HEK293T (cell line): Measurements from ENCODE around the gene TRIM17.
A peak's percentile ranks its signal among the peaks of the same experiment; 100 is the strongest.

Experiments
- CTCF ChIA-PET: fragments of 350-600 bp; formaldehyde crosslinking; extraction: SDS; loops from one replicate; lab custom pipeline; 2021; ENCODE audit warnings: antibody characterized with exemption, inconsistent platforms; lab: Yijun Ruan, JAX
- POLR2A ChIA-PET: fragments of 350-600 bp; formaldehyde crosslinking; extraction: SDS; loops from one replicate; lab custom pipeline; 2020; ENCODE audit warnings: antibody characterized with exemption, inconsistent platforms; lab: Yijun Ruan, JAX
- DNase-seq: peaks from one replicate; pipeline ENCODE4 v3.0.0; 2012; ENCODE audit warnings: mixed read lengths; ENCODE audit errors: extremely low spot score
- ARNT ChIP-seq: fragments of 450-650 bp; IDR thresholded peaks from 2 replicates; pipeline ENCODE4 v1.6.1; 2017; ENCODE audit warnings: mild to moderate bottlenecking
- BHLHE40 ChIP-seq: fragments of 450-650 bp; IDR thresholded peaks from 2 replicates; pipeline ENCODE4 v1.6.1; 2016; ENCODE audit warnings: mild to moderate bottlenecking, moderate library complexity, borderline replicate concordance
- CTBP1 ChIP-seq: fragments of 450-650 bp; IDR thresholded peaks from 2 replicates; pipeline ENCODE4 v1.6.1; 2016; ENCODE audit warnings: borderline replicate concordance
- ELF4 ChIP-seq: fragments of 450-650 bp; IDR thresholded peaks from 2 replicates; pipeline ENCODE4 v1.6.1; 2017; ENCODE audit warnings: antibody characterized with exemption
- FOXA1 ChIP-seq: fragments of 450-650 bp; IDR thresholded peaks from 2 replicates; pipeline ENCODE4 v1.6.1; 2016; ENCODE audit warnings: mild to moderate bottlenecking
- FOXK2 ChIP-seq: fragments of 450-650 bp; IDR thresholded peaks from 2 replicates; pipeline ENCODE4 v1.6.1; 2016; ENCODE audit warnings: mild to moderate bottlenecking
- FOXM1 ChIP-seq: fragments of 450-650 bp; IDR thresholded peaks from 2 replicates; pipeline ENCODE4 v1.6.1; 2017; ENCODE audit warnings: mild to moderate bottlenecking, borderline replicate concordance
- HDGF ChIP-seq: fragments of 450-650 bp; IDR thresholded peaks from 2 replicates; pipeline ENCODE4 v1.6.1; 2017; ENCODE audit warnings: antibody characterized with exemption, borderline replicate concordance
- L3MBTL2 ChIP-seq: fragments of 450-650 bp; conservative IDR thresholded peaks from 2 replicates; pipeline ENCODE4 v1.6.1; 2016; ENCODE audit warnings: mild to moderate bottlenecking
- LEF1 ChIP-seq: fragments of 450-650 bp; IDR thresholded peaks from 2 replicates; pipeline ENCODE4 v1.6.1; 2017; ENCODE audit warnings: mild to moderate bottlenecking, borderline replicate concordance
- NFRKB ChIP-seq: fragments of 450-650 bp; IDR thresholded peaks from 2 replicates; pipeline ENCODE4 v1.6.1; 2016; ENCODE audit warnings: mild to moderate bottlenecking, moderate library complexity
- SP1 ChIP-seq: fragments of 450-650 bp; IDR thresholded peaks from 2 replicates; pipeline ENCODE4 v1.6.1; 2017
- SUZ12 ChIP-seq: fragments of 450-650 bp; IDR thresholded peaks from 2 replicates; pipeline ENCODE4 v1.6.1; 2016; ENCODE audit warnings: mild to moderate bottlenecking
- TARDBP ChIP-seq: fragments of 450-650 bp; IDR thresholded peaks from 2 replicates; pipeline ENCODE4 v1.6.1; 2016
- ZNF384 ChIP-seq: fragments of 450-650 bp; IDR thresholded peaks from 2 replicates; pipeline ENCODE4 v1.6.1; 2016
- TF ChIP-seq, protein P1 (sequence below): fragments of 450-650 bp; IDR thresholded peaks from 2 replicates; pipeline ENCODE4 v1.6.1; 2016

TRIM17 gene

DNA sequence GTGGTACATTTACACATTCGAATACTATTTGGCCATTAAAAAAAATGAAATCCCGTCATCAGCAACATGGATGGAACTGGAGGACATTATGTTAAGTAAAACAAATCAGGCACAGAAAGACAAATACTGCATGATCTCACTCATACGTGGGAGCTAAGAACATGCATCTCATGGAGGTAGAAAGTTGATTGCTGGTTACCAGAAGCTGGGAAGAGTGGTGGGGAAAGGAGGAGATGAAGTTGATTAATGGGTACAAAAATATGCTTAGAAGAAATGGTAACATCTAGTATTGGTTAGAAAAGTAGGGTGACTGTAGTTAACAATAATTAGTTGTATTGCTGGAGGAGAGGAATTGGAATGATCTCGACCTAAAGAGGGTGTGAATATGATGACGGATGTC is 45.9 kb upstream of the TRIM17 start:
- CTCF ChIA-PET, result no interaction called here
- POLR2A ChIA-PET, result interaction anchor here (1.4 kb wide), 1 partner anchor 24 kb away, joined by 7 read pairs; the partner anchor contains the start of gene RNF187

DNA sequence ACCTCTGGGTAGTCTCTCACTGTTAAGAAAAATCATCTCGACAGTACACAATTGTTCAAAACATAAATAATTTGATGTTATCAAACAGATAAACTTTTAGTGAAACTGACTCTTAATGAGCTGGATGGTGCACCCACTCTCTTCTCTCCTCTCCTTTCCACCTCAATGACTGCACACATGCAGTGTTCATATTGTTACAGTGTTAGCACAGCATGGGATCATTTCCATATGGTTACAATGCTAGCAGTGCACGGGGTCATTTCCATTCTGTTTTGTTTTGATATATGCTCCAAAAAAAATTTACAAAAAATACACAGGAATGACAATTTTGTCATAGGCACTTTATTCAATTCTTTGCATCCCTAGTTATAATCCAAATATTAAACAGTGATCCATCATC is 44.2 kb upstream of the TRIM17 start:
- POLR2A ChIA-PET, result interaction anchor here (1.3 kb wide), 1 partner anchor 26 kb away, joined by 3 read pairs; no protein-coding TSS in a partner anchor
- DNase-seq, result no peak
- CTCF ChIA-PET, result no interaction called here
- TF ChIP-seq LEF1, result no peak
- TF ChIP-seq L3MBTL2, result no peak
- TF ChIP-seq FOXA1, result no peak
- no peak for TF ChIP-seq FOXM1
- no peak for TF ChIP-seq NFRKB
- TF ChIP-seq, protein P1, sequence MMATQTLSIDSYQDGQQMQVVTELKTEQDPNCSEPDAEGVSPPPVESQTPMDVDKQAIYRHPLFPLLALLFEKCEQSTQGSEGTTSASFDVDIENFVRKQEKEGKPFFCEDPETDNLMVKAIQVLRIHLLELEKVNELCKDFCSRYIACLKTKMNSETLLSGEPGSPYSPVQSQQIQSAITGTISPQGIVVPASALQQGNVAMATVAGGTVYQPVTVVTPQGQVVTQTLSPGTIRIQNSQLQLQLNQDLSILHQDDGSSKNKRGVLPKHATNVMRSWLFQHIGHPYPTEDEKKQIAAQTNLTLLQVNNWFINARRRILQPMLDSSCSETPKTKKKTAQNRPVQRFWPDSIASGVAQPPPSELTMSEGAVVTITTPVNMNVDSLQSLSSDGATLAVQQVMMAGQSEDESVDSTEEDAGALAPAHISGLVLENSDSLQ, result no peak
- no peak for TF ChIP-seq SP1
- no peak for TF ChIP-seq SUZ12
- TF ChIP-seq HDGF, result no peak
- no peak for TF ChIP-seq BHLHE40
- TF ChIP-seq CTBP1, result no peak
- TF ChIP-seq ZNF384, result no peak
- TF ChIP-seq ELF4, result no peak
- TF ChIP-seq FOXK2, result no peak

More for the DNA sequence above, 45.9 kb upstream of the TRIM17 start:
- no peak for DNase-seq
- TF ChIP-seq ARNT, result no peak
- TF ChIP-seq FOXK2, result no peak
- no peak for TF ChIP-seq L3MBTL2
- TF ChIP-seq FOXA1, result no peak
- TF ChIP-seq TARDBP, result no peak
- TF ChIP-seq LEF1, result no peak
- no peak for TF ChIP-seq ZNF384
- no peak for TF ChIP-seq HDGF
- no peak for TF ChIP-seq BHLHE40
- TF ChIP-seq, protein P1, result no peak

- ChIA-PET CTCF (interaction anchor here (0.6 to 1.4 kb wide), 7 partner anchors 14 to 1456 kb away, joined by 3 to 12 read pairs (median 4); no protein-coding TSS in a partner anchor), POLR2A (interaction anchor here (0.6 to 4.2 kb wide), 6 partner anchors 19 to 635 kb away, joined by 3 to 38 read pairs (median 5); partner anchors contain the start of genes RNF187 and TRIM11)
- DNase-seq, result peak; percentile 83
- TF ChIP-seq L3MBTL2 (peak; percentile 44), HDGF (no peak), FOXM1 (peak; percentile 31; the same call in 1 of the 2 replicates), CTBP1 (peak; percentile 96), LEF1 (no peak), ZNF384 (peak; percentile 48), FOXK2 (peak; percentile 78; the same call in 1 of the 2 replicates), ARNT (0 out of 2 replicates have a peak, but pooled peaks have one; percentile 26), NFRKB (peak; percentile 78), ELF4 (no peak)
Measured at GRCh38 chr1:228459091-228459993, 42.7 kb upstream of the TRIM17 start.

DNA sequence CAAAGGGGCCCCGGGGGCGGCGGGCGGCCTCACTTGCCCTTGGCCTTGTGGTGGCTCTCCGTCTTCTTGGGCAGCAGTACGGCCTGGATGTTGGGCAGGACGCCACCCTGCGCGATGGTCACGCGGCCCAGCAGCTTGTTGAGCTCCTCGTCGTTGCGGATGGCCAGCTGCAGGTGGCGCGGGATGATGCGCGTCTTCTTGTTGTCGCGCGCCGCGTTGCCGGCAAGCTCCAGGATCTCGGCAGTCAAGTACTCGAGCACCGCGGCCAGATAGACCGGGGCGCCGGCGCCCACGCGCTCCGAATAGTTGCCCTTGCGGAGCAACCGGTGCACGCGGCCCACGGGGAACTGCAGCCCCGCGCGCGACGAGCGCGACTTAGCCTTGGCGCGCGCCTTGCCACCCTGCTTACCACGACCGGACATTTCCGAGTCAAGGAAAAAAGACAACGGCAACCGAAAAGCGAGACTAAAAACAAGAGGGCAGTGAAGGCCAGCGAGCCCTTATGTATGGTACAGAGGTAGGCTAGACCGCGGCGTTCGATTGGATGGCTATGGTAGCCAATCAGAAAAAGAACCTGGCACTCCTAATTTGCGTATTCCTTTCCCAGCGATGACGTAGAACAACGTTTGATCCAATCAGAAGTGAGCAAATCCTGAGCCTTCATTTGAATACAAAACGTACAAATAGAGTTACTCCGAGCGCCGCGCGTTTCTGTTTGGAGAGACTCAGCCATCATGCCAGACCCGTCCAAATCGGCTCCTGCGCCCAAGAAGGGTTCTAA is 40.9 kb upstream of the TRIM17 start:
- ChIA-PET POLR2A (interaction anchor here (0.6 to 4.2 kb wide), 31 partner anchors 9 to 767 kb away, joined by 3 to 38 read pairs (median 4); partner anchors contain the start of genes RNF187 and TRIM11), CTCF (interaction anchor here (1.2 to 1.4 kb wide), 2 partner anchors 33 to 44 kb away, joined by 3 to 4 read pairs; no protein-coding TSS in a partner anchor)
- peak; percentile 98 for DNase-seq
- peak; percentile 71 for TF ChIP-seq TARDBP
- TF ChIP-seq ELF4, result peak; percentile 92
- TF ChIP-seq HDGF, result no peak
- peak; percentile 94 for TF ChIP-seq CTBP1
- TF ChIP-seq NFRKB, result peak; percentile 84; the same call in 1 of the 2 replicates
- TF ChIP-seq, protein P1, result peak; percentile 12; the same call in 1 of the 2 replicates
- TF ChIP-seq SP1, result no peak
- peak; percentile 83 for TF ChIP-seq FOXK2
- TF ChIP-seq ARNT, result no peak
- no peak for TF ChIP-seq FOXA1
- TF ChIP-seq ZNF384, result no peak
- peak; percentile 85 for TF ChIP-seq L3MBTL2

DNA sequence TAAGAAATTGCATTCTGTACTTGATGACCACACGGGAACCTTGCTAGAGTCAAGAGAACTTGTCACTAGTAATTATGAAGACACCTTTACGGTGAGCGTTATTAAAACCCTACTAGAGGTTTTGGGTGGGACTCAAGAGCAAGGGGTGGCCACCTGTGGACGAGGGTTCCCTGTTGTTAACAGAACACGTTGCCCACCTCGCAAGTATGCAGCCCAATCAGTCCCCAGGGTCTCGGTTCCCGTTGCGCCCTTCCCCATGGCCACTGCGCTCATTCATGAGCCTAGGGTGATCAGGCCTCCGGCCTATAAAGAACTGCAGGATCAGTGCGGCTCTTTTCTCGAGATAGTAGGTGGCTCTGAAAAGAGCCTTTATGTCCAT is 40.3 kb upstream of the TRIM17 start:
- ChIA-PET CTCF (interaction anchor here (1.2 kb wide), 1 partner anchor 33 kb away, joined by 3 read pairs; no protein-coding TSS in a partner anchor), POLR2A (interaction anchor here (0.6 to 4.2 kb wide), 29 partner anchors 8 to 768 kb away, joined by 3 to 38 read pairs (median 4); partner anchors contain the start of genes RNF187 and TRIM11)
- TF ChIP-seq FOXM1 (no peak), L3MBTL2 (no peak), ELF4 (no peak), FOXK2 (no peak; the same call in 1 of the 2 replicates), HDGF (no peak), TARDBP (no peak), BHLHE40 (no peak), NFRKB (no peak), ZNF384 (no peak), SP1 (no peak), CTBP1 (no peak), FOXA1 (no peak), SUZ12 (no peak), LEF1 (no peak)
- TF ChIP-seq, protein P1, result no peak
- peak; percentile 49 for DNase-seq
